HS-5 (cell line): Measurements from ENCODE around the gene TAPBP.
"Not testable (repeated sequence)": the region's sequence is repeated elsewhere in the genome, so short reads cannot be mapped to it uniquely, and the experiment has no call there.

Experiments used
- DNase-seq: peaks from one replicate; pipeline ENCODE4 v3.0.0-alpha.2; 2012; ENCODE audit warnings: low read depth

The TAPBP gene

DNA sequence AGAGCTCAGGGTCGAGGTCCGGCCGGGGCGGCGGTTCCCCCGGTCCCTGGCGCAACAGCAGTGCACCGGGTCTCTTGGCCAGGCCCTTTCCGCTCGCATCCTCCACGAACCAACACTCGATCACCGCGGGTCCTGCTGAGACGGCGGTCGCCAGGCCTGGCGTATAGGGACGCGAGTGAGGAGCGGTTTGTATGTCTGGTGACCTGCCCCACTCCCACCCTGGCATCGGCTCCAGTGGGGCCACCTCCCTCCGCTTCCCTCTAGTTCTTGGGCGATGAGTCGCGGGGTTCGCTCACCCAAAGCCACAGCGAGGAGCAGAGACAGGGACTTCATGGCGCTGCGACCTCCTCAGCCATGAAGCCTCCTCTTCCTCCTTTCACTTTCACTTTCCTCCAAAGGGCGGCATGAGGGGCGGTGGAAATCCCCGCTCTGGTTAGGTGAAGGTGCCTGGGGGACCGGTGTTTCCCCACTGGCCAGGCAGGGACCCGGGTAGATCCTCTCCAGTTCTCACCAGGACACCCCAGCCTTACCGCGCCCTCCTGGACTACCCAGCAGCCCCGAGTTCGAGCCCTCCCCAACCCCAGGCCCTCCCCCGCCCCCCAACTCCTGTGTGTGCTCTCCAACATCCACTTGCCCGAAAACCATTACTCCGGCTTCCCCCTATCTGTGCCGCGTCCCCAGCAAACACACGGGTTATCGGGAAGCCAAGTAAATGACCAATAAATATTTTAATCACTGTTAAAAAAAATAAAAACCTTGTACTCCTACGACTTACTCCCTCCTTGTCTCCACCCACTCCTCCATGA, at the start of gene TAPBP:
Gene TAPBP, minus strand, starts transcription at position 370 of the 806 bp plus-strand sequence. Its CDS starts 37 bp downstream, at position 333.
- DNase-seq = no peak

GRCh38 chr6:33363486-33363885, 49.6 kb upstream of the TAPBP start:
- DNase-seq = not testable (repeated sequence)

DNA sequence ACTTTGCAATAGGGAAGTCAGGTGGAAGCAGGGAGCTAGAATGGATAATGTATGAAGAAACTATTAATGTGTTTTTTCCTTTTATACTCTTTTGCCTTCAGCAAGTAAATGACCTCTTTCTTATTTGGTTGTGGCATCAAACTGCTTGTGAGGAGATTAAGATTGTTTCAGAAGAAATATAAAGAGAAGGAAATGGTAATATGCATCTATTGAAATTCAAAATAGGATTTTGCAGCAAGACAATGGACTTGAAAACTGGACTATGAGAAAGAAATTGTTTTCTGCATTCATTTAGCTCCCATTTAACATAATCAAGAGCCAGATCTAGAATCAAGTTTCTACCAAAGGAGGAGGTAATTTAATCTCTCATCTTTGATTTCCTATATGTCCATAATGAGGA, 45.5 kb upstream of the TAPBP start:
- no peak for DNase-seq

- not testable (repeated sequence) for DNase-seq
These were observed 43.4 kb upstream of the TAPBP start for GRCh38 chr6:33357160-33357871.

DNA sequence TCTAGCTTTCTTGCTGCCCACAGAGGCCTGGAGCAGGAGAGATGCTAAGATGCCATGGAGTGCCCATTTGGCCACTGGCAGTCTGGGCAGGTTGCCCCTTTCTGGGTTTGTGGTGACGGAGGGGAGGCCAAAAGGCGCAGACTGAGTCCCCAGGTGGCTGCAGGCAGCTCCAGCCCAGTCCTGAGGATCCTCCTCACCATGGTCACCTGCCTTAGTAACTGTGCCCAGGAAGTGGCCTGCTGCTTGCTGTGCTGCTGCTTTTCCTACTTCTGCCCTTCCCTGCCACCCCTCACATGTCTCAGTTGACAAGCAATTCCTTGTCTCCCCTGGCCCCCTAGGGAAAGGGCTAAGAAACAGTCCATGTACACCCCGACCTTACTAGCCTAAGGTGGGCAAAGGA, 42.4 kb upstream of the TAPBP start:
- DNase-seq = no peak

DNA sequence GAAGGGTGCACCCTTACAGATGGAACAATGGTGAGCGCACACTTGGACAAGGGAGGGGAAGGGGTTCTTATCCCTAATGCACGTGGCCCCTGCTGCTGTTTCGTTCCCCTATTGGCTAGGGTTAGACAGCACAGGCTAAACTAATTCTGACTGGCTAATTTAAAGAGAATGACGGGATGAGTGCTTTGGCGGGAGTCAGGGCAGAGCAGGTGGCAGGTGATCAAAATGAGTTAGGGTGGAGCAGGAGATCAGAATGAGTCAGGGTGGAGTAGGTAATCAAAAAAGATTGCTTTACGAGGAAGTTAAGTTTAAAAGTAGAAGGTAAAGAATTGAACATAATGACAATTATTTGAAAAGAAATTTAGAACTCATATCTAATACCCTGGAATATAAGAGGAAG, 42.0 kb upstream of the TAPBP start:
- DNase-seq = not testable (repeated sequence)

DNA sequence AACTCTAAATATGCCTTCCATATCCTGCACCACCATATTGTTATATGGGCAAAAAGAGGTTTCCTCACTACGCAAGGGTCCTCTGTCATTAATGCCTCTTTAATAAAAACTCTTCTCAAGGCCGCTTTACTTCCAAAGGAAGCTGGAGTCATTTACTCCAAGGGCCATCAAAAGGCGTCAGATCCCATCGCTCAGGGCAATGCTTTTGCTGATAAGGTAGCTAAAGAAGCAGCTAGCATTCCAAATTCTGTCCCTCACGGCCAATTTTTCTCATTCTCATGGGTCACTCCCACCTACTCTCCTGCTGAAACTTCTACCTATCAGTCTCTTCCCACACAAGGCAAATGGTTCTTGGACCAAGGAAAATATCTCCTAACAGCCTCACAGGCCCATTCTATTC, 33.9 kb upstream of the TAPBP start:
- no peak for DNase-seq

DNA sequence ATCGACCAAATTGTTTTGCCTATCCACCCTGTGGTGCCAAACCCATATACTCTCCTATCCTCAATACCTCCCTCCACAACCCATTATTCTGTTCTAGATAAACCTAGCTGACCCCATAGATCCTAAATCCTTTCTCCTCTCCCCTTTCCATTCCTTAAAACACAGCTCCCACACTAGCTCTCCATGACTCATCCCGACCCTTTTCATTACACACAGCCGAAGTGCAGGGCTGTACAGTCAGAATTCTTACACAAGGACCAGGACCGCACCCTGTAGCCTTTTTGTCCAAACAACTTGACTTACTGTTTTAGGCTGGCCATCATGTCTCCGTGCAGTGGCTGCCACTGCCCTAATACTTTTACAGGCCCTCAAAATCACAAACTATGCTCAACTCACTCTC, 33.1 kb upstream of the TAPBP start:
- not testable (repeated sequence) for DNase-seq

GRCh38 chr6:33344701-33345697, 31.1 kb upstream of the TAPBP start:
- no peak for DNase-seq

GRCh38 chr6:33343953-33344611, 30.2 kb upstream of the TAPBP start:
- no peak for DNase-seq

DNA sequence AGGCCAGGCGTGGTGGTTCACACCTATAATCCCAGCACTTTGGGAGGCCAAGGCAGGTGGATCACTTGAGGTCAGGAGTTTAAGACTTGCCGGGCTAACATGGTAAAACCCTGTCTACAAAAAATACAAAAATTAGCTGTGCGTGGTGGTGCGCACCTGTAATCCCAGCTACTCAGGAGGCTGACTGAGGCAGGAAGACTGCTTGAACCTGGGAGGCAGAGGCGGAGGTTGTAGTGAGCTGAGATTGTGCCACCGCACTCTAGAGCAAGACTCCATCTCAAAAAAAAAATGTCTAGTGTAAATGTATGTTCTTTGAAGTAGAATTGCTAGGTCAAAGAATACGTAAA, 29.7 kb upstream of the TAPBP start:
- not testable (repeated sequence) for DNase-seq

DNA sequence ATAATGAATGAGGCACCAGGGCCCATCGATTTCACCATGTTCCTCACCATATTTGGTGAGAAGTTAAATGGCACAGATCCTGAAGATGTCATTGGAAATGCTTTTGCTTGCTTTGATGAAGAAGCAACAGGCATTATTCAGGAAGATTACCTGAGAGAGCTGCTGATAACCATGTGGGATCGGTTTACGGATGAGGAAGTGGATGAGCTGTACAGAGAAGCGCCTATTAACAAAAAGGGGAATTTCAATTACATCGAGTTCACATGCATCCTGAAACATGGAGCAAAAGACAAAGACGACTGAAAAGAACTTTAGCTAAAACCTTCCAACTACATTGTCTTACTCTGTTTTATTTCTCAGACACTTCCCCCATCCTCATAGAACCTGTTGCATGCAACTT, 25.3 kb upstream of the TAPBP start:
- DNase-seq = no peak

DNA sequence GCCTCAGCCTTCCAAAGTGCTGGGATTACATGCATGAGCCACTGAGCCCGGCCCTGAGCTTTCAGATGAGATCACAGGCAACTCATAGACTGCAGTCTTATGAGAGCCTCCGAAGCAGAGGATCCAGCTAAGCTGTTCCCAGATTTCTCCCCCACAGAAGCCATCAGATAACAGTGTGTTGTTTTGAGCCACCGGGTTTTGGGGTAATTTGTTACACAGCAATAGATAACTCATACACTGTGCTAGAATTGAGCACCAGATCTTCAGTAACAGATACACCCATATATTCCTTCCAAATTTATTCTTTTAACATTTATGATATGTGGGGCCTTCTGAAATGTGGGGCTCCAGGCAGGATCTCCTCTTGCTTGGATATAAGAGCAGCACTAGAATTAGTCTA, 22.6 kb upstream of the TAPBP start:
- DNase-seq = no peak

DNA sequence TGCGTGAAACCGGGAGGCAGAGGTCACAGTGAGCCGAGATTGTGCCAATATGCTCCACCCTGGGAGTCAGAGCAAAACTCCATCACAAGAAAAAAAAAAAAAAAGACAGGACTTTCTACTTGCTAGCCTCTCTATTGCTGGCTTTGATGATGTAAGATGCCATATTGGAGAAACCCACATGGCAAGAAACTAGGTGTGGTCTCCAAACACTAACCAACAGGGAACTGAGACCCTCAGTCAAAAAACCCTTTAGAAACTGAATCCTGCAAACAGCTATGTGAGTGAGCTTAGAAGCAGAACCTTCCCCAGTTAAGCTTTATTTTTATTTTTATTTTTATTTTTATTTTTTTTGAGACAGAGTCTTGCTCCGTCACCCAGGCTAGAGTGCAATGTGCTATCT, 22.0 kb upstream of the TAPBP start:
- DNase-seq = no peak

GRCh38 chr6:33333666-33334065, 19.8 kb upstream of the TAPBP start:
- no peak for DNase-seq

DNA sequence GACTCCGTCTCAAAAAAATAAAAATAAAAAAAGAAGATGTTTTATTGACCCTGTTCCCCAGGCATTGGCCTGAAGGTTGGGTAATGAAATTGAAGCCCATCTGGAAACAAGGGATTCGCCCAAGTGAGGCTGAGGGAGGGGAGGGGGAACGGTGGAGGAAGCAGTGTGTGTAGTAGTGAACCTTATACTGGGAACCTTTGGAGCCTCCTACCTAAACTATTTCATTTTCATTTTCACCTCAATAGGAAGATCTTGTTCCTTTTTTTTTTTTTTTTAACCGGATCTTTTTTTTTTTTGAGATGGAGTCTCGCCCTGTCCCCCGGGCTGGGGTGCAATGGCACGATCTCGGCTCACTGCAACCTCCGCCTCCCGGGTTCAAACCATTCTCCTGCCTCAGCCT, 16.9 kb upstream of the TAPBP start:
- no peak for DNase-seq

GRCh38 chr6:33329058-33329457, 15.2 kb upstream of the TAPBP start:
- DNase-seq = no peak

- DNase-seq = no peak
These were observed 10.2 kb upstream of the TAPBP start for GRCh38 chr6:33324125-33324524.

DNA sequence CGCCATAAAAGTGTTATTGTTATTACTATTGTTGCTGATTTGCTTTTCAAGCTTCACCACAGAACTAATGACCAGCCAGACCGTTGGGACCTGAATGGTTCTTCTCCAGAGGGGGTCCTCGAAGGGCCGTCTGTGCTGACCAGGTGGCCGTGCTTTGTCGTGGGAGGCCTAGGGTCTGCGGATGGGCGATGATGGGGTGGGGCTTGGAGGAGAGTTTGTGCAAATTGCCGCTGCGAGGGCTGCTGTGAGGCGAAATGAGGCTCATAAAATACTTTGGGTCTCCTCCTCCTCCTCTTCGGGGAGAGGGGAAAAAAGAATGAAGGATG, 9.7 kb upstream of the TAPBP start:
- DNase-seq = no peak

DNA sequence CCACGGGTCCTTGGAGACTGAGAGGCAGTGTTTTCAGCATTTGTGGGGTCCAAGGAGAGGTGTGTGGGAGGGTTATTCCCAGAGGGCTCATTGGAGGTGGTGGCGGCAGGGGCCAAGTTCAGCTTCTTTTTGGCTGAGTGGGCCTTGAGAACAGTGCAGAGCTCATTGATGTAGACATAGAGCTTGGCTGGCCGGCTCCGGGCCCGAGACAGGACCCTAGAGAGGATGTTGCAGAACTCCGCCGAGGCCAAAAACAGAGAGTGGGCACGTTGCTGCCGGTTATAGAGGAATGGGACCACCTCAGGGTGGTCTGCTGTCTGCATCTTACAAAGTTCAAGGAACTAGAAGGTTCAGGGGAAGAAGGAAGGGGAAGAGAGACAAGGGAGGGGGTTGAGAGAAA, 7.3 kb upstream of the TAPBP start:
- no peak for DNase-seq

DNA sequence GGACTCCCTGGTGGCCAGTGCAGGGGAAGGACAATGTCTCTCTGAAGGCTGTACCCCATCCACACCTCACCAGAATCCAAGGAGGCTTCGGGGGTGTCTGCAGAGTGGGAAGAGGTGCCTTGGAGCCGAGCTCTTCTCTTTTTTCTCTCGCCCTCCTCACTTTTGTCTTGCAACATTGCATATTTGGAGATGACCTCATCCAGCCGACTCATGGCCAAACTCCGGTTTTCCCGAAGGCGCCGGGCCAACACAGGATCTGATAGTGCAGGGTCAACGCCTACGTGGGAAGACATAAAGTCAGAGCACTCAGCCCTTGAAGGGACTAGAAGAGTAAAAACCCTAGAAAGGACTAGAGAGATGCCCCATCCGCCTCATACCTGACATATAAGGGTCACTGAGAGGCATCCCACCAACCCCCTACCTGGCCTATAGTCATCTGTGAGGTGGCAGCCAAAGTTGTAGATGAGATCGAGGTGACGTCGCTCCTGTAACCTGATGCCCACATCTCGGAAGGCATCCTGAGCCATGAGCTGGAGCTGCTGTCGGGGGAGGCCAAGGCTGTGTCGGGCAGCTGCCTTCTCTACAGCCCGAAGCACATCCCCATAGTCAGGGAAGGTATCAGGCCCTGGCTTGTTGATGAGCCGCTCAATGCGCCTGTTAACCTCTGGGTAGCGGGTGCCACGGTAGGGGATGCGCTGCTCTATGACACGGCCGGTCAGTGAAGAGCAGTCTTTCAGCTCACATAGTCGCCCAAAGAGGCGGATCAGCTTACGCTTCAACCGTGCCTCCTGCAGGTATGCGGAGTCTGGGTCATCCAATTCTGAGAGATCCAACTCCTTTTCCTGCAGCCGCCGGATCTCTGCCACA, 6.7 kb upstream of the TAPBP start:
- peak; percentile 88 for DNase-seq
